Osteoblast (primary cell): ENCODE data around the gene PTPRF. TPM values are rescaled to one million over a fixed set of nuclear protein-coding genes. Genes with fewer than 3 reads are reported as not detected.

Experiments used
- DNase-seq: peaks from one replicate; pipeline ENCODE4 v3.0.0; 2011; ENCODE audit warnings: low spot score, mixed read lengths; ENCODE audit not compliant: insufficient read length; ENCODE audit errors: missing footprints
- H2AFZ ChIP-seq: 2 replicates; pipeline ENCODE4 v1.6.0; 2011; ENCODE audit warnings: mild to moderate bottlenecking, low read length
- H3K27ac ChIP-seq: 2 replicates; pipeline ENCODE4 v1.5.1; 2011; ENCODE audit warnings: mild to moderate bottlenecking, low read depth, low read length, moderate library complexity
- H3K27me3 ChIP-seq: 2 replicates; pipeline ENCODE4 v1.6.0; 2012; ENCODE audit warnings: mild to moderate bottlenecking, control low read depth, inconsistent platforms, low read length, moderate library complexity; ENCODE audit not compliant: insufficient read depth
- H3K36me3 ChIP-seq: 2 replicates; pipeline ENCODE4 v1.5.1; 2011; ENCODE audit warnings: mild to moderate bottlenecking, low read length, control low read depth, moderate library complexity; ENCODE audit not compliant: insufficient read depth
- H3K4me1 ChIP-seq: 2 replicates; pipeline ENCODE4 v1.5.1; 2011; ENCODE audit warnings: mild to moderate bottlenecking, low read length, control low read depth, moderate library complexity; ENCODE audit not compliant: insufficient read depth
- H3K4me2 ChIP-seq: 2 replicates; pipeline ENCODE4 v1.6.0; 2011; ENCODE audit warnings: mild to moderate bottlenecking, low read length; ENCODE audit not compliant: insufficient read depth
- H3K4me3 ChIP-seq: fragments of 200-600 bp; sonication (generic); 3 replicates; pipeline ENCODE4 v1.5.1; 2012; ENCODE audit warnings: mild to moderate bottlenecking, low read length, inconsistent platforms; ENCODE audit not compliant: insufficient read depth
- H3K79me2 ChIP-seq: 2 replicates; pipeline ENCODE4 v1.6.0; 2012; ENCODE audit warnings: mild to moderate bottlenecking, low read length, control low read depth, inconsistent platforms; ENCODE audit not compliant: insufficient read depth
- H3K9me3 ChIP-seq: 2 replicates; pipeline ENCODE4 v1.5.1; 2011; ENCODE audit warnings: low read depth, low read length, control low read depth
- H4K20me1 ChIP-seq: 2 replicates; pipeline ENCODE4 v1.6.0; 2012; ENCODE audit warnings: mild to moderate bottlenecking, low read length, control low read depth; ENCODE audit not compliant: insufficient read depth
- total RNA-seq: library from RNA; depleted of rRNA; stranded (reverse); fragments of >200 nt; gene quantifications from 2 replicates; pipeline ENCODE4 v1.2.3, GENCODE V29; 2012
- TF ChIP-seq, protein P1 (sequence below): IDR thresholded peaks from 2 replicates; pipeline ENCODE4 v1.5.1; 2011; ENCODE audit warnings: mild to moderate bottlenecking, low read depth, low read length, moderate library complexity; ENCODE audit errors: extremely low read depth

Gene PTPRF
- total RNA-seq, 1 donor = 13.0 TPM

DNA sequence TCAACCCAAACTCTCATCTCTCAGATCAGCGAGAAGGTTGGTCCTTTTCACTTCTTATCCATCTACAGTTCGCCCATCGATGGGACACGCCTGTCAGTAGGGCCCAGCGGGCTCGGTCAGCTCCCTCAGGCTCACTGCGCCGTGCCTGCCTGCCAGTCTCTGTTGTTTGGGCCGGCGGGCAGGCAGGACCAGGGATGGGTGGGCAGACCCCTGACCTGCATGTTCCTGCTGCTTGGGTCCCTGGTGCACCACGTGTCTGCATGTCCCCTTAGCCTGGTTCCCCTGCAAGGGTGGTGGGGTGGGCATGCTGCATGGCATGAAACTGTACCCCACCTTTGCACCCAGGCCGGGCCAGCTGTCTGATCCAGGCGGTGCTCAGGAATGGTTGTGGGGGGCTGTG is 52.4 kb downstream of the PTPRF start:
- Histone ChIP-seq H3K79me2 (no peaks in the 10 kb centered on the region), H3K36me3 (peaks cover 8% of the 10 kb centered on the region), H3K4me3 (no peak overlapping the region), H3K27me3 (no peaks in the 10 kb centered on the region), H2AFZ (no peak overlapping the region), H3K27ac (no peak overlapping the region), H4K20me1 (no peaks in the 10 kb centered on the region), H3K4me2 (no peak overlapping the region), H3K4me1 (peaks cover 18% of the 10 kb centered on the region), H3K9me3 (no peaks in the 10 kb centered on the region)
- TF ChIP-seq, protein P1, sequence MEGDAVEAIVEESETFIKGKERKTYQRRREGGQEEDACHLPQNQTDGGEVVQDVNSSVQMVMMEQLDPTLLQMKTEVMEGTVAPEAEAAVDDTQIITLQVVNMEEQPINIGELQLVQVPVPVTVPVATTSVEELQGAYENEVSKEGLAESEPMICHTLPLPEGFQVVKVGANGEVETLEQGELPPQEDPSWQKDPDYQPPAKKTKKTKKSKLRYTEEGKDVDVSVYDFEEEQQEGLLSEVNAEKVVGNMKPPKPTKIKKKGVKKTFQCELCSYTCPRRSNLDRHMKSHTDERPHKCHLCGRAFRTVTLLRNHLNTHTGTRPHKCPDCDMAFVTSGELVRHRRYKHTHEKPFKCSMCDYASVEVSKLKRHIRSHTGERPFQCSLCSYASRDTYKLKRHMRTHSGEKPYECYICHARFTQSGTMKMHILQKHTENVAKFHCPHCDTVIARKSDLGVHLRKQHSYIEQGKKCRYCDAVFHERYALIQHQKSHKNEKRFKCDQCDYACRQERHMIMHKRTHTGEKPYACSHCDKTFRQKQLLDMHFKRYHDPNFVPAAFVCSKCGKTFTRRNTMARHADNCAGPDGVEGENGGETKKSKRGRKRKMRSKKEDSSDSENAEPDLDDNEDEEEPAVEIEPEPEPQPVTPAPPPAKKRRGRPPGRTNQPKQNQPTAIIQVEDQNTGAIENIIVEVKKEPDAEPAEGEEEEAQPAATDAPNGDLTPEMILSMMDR = no peak
- no peak for DNase-seq

DNA sequence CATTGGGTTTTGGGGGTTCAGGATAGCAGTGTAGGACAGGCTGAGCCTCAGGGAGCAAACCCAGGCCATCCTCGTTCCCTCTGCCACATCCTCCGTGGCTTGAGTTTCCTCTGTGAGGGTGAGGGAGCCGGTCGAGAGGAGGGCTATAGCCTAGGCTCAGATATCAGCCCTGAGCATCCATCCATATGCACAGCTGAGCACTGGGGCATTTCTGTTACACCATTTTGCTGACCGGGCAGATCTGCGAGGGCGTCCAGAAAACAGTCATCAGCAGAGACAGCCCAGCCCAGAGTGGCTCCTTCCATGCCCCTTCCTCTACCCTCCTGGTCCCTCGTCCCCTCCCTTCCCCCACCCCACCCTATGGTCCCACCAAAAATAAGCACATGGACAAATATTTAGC is 53.5 kb downstream of the PTPRF start:
- DNase-seq = no peak
- Histone ChIP-seq H3K27me3 (no peaks in the 10 kb centered on the region), H3K9me3 (no peaks in the 10 kb centered on the region), H4K20me1 (no peaks in the 10 kb centered on the region), H3K79me2 (no peaks in the 10 kb centered on the region), H2AFZ (no peak overlapping the region), H3K4me3 (no peak overlapping the region), H3K4me1 (peaks cover 19% of the 10 kb centered on the region), H3K4me2 (no peak overlapping the region), H3K27ac (no peak overlapping the region), H3K36me3 (peaks cover 4% of the 10 kb centered on the region)
- TF ChIP-seq, protein P1 = no peak

DNA sequence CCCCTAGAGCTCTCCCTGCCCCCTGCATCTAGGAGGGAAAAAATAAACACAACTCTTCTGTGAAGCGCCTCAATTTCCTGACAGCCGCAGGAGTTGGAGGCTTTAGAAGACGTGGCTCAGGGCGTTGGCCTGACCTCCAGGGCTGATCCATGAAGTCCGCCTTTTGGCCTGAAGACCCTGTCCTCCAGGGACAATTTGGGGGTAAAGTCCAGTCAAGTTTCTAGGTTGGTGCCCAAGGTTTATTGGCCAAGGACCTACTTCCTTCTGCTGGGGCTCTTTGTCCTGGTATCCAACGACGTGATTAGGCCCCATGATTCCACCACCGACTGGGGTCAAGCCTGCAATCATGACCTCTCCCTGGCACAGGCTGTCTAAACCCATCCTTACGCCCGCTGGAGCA is 54.9 kb downstream of the PTPRF start:
- no peak overlapping the region for H3K4me2 ChIP-seq
- no peaks in the 10 kb centered on the region for H3K27me3 ChIP-seq
- H3K79me2 ChIP-seq = no peaks in the 10 kb centered on the region
- peaks cover 19% of the 10 kb centered on the region for H3K4me1 ChIP-seq
- no peaks in the 10 kb centered on the region for H3K36me3 ChIP-seq
- H3K9me3 ChIP-seq = no peaks in the 10 kb centered on the region
- H3K27ac ChIP-seq = no peak overlapping the region
- TF ChIP-seq, protein P1 = no peak
- no peak overlapping the region for H3K4me3 ChIP-seq
- H2AFZ ChIP-seq = no peak overlapping the region
- DNase-seq = no peak
- no peaks in the 10 kb centered on the region for H4K20me1 ChIP-seq

DNA sequence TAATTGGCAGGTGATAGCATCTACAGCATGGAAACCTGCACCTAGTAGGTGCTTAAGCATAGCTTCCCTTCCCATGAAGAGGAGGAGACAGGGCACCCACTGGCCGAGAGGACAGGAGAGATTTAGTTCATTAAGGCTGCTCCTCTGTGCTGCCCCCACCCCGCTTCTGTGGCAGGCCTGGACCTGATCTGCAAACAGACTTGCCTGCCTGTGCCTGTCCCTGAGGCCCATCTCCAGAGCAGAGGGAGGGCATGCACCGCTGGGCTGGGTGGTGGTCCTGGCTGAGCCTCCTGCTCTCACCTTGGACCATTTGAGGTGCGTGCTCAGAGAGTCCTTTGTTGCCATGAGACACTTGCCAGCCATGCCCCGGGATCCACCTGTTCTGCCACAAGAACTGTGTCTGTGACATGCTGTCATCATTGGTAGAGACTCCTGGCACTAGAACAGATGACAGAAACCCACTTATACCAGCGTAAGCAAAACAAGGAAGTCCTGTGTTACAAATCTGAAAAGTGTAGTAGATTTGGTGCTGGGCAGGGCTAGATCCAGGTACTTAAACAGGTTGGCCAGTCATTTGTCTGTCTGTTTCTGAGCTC is 55.6 kb downstream of the PTPRF start:
- Histone ChIP-seq H2AFZ (no peak overlapping the region), H4K20me1 (no peaks in the 10 kb centered on the region), H3K4me2 (no peak overlapping the region), H3K27me3 (no peaks in the 10 kb centered on the region), H3K4me1 (peaks cover 19% of the 10 kb centered on the region), H3K36me3 (no peaks in the 10 kb centered on the region), H3K9me3 (no peaks in the 10 kb centered on the region), H3K79me2 (no peaks in the 10 kb centered on the region), H3K27ac (no peak overlapping the region), H3K4me3 (no peak overlapping the region)
- no peak for DNase-seq
- TF ChIP-seq, protein P1 = no peak
